Measurements from ENCODE around the gene MEGF11. TPM values are rescaled to one million over a fixed set of nuclear protein-coding genes. Genes with fewer than 3 reads are reported as not detected.

The MEGF11 gene
- polyA plus RNA-seq, 3 donors from 2014 or later, result not detected

- H3K27ac Mint-ChIP-seq, result no peak overlapping the region
Measured at GRCh38 chr15:66126031-66126441, 127.5 kb downstream of the MEGF11 start.

GRCh38 chr15:66124651-66125050 is 128.9 kb downstream of the MEGF11 start:
- Mint-ChIP-seq H3K27ac (no peak overlapping the region), H3K27me3 (ENCODE audit: low read depth in 3 of 3) (peaks cover 3 to 11% (median 5%) of the 10 kb centered on the region in 3 donors), H3K4me3 (no peak overlapping the region), H3K36me3 (no peaks in the 10 kb centered on the region), H3K4me1 (no peaks in the 10 kb centered on the region), H3K9me3 (peaks cover 0 to 1% (median 0%) of the 10 kb centered on the region in 6 donors)
- DNase-seq, result no peak

More at GRCh38 chr15:66126031-66126441, 127.5 kb downstream of the MEGF11 start:
- Mint-ChIP-seq H3K4me1 (no peaks in the 10 kb centered on the region), H3K4me3 (no peak overlapping the region), H3K27me3 (ENCODE audit: low read depth in 3 of 3) (peaks cover 3 to 11% (median 10%) of the 10 kb centered on the region in 3 donors), H3K9me3 (peaks cover 0 to 1% (median 0%) of the 10 kb centered on the region in 6 donors), H3K36me3 (no peaks in the 10 kb centered on the region)
- no peak for DNase-seq

- no peak for DNase-seq
- Mint-ChIP-seq H3K9me3 (no peaks in the 10 kb centered on the region), H3K27ac (no peak overlapping the region), H3K4me3 (no peak overlapping the region), H3K36me3 (no peaks in the 10 kb centered on the region), H3K4me1 (no peaks in the 10 kb centered on the region), H3K27me3 (ENCODE audit: low read depth in 3 of 3) (peaks cover 3 to 11% (median 4%) of the 10 kb centered on the region in 3 donors)
Measured at GRCh38 chr15:66123799-66124198, 129.8 kb downstream of the MEGF11 start.

DNA sequence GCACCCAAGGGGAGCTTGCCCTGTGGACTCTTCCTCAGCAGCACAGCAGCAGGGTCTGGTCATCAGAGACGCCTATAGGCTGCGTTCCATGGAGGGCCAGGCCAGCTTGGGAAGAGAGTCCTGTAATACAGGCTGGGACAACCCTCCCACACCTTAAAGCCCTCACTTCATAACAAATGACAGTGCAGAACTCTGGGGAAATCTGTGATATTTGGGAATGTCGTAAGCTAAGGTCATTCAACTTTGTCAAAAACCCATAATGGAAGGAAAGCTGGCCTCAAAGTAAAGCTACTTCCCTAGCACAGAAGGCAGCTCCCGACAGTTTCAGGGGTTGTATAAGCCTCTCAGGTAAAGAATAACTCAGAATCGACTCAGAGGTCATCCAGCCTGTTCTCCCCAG is 133.1 kb downstream of the MEGF11 start:
- Mint-ChIP-seq H3K4me1 (no peaks in the 10 kb centered on the region), H3K36me3 (no peaks in the 10 kb centered on the region), H3K4me3 (no peak overlapping the region), H3K27ac (no peak overlapping the region), H3K9me3 (no peaks in the 10 kb centered on the region), H3K27me3 (ENCODE audit: low read depth in 3 of 3) (peaks cover 2 to 6% (median 5%) of the 10 kb centered on the region in 3 donors)
- no peak for DNase-seq

DNA sequence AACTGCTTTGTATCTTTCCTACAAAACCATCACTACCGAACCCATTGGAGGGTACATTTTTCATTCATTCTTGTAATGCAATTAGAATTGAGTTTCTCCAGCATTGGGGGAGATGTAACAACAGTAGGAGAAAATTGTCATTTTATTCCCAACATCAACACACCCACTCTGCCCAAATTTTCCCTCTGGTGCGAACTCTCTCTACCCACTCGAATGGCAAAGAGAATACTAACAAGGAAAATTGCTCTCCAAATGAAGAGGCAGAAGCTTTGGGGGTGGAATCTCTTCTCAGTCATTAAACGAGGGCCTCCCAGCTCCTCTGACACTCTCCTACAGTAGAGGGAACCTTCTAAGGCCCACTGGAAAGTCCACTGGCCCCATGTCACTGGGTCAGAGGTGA is 135.7 kb downstream of the MEGF11 start:
- Mint-ChIP-seq H3K4me1 (no peaks in the 10 kb centered on the region), H3K27me3 (ENCODE audit: low read depth in 3 of 3) (peaks cover 0 to 3% (median 0%) of the 10 kb centered on the region in 3 donors), H3K36me3 (no peaks in the 10 kb centered on the region), H3K4me3 (no peak overlapping the region), H3K27ac (no peak overlapping the region), H3K9me3 (peaks cover 0 to 2% (median 0%) of the 10 kb centered on the region in 6 donors)
- DNase-seq, result no peak

GRCh38 chr15:66115568-66116206 is 137.9 kb downstream of the MEGF11 start:
- peak in 2 of 3 donors; percentile 4 to 12 for DNase-seq
- Mint-ChIP-seq H3K9me3 (peaks cover 0 to 2% (median 0%) of the 10 kb centered on the region in 6 donors), H3K36me3 (no peaks in the 10 kb centered on the region), H3K27ac (no peak overlapping the region), H3K27me3 (ENCODE audit: low read depth in 3 of 3) (peaks cover 0 to 3% (median 0%) of the 10 kb centered on the region in 3 donors), H3K4me3 (peak overlapping the region in 1 of 5 donors; percentile 17), H3K4me1 (no peaks in the 10 kb centered on the region)

GRCh38 chr15:66114863-66115425 is 138.6 kb downstream of the MEGF11 start:
- H3K27ac Mint-ChIP-seq, result no peak overlapping the region
- no peak for DNase-seq
- H3K27me3 Mint-ChIP-seq (ENCODE audit: low read depth in 3 of 3), result peaks cover 0 to 3% (median 2%) of the 10 kb centered on the region in 3 donors
- no peaks in the 10 kb centered on the region for H3K36me3 Mint-ChIP-seq
- no peaks in the 10 kb centered on the region for H3K4me1 Mint-ChIP-seq
- no peak overlapping the region for H3K4me3 Mint-ChIP-seq
- H3K9me3 Mint-ChIP-seq, result peaks cover 0 to 2% (median 0%) of the 10 kb centered on the region in 6 donors

GRCh38 chr15:66112388-66112787 is 141.2 kb downstream of the MEGF11 start:
- no peak overlapping the region for H3K27ac Mint-ChIP-seq
- no peak for DNase-seq
- no peak overlapping the region for H3K4me3 Mint-ChIP-seq
- no peaks in the 10 kb centered on the region for H3K4me1 Mint-ChIP-seq
- peaks cover 0 to 6% (median 1%) of the 10 kb centered on the region in 3 donors for H3K27me3 Mint-ChIP-seq (ENCODE audit: low read depth in 3 of 3)
- H3K9me3 Mint-ChIP-seq, result peaks cover 0 to 2% (median 0%) of the 10 kb centered on the region in 6 donors
- H3K36me3 Mint-ChIP-seq, result no peaks in the 10 kb centered on the region

DNA sequence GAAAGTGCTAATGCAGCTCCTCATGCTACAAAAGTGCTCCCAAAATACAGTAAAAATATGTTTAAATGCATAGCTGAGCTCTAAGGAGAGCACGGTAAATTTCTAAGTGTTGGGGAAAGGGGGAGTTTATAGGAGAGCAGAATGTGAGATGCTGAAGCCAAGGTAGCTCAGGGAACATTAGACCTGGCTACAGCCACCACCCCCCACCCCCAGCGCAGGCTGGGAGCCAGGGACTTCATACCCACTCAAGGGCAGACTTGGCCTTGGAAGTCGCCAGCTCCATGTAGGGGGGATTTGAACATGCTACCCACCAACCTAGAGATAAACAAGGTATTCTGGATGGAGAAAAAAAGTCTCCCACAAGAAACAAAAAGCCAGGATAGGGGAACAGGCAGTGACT is 142.2 kb downstream of the MEGF11 start:
- Mint-ChIP-seq H3K4me3 (no peak overlapping the region), H3K36me3 (no peaks in the 10 kb centered on the region), H3K4me1 (no peaks in the 10 kb centered on the region), H3K9me3 (peaks cover 0 to 2% (median 0%) of the 10 kb centered on the region in 6 donors), H3K27me3 (ENCODE audit: low read depth in 3 of 3) (peaks cover 0 to 10% (median 1%) of the 10 kb centered on the region in 3 donors), H3K27ac (no peak overlapping the region)
- no peak for DNase-seq

DNA sequence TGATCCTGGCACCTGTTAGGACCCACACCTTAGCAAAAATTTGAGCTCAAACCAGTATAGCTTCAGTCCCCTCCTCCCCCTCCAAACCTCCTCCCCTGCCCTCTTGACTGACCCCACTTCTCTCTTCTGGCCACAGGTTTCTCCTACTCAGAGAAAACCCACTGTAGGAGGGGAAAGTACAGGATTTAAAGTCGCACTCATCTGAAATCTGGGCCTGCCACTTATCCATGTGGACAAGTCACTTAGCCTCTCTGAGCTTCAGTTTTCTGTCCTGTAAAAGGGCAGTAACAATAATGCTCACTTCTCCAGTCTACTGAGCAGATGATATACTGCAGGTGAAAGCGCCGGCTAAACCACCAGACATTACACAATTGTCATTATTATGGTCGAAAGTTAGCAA is 142.7 kb downstream of the MEGF11 start:
- H3K27ac Mint-ChIP-seq, result no peak overlapping the region
- H3K27me3 Mint-ChIP-seq (ENCODE audit: low read depth in 3 of 3), result peaks cover 0 to 13% (median 1%) of the 10 kb centered on the region in 3 donors
- no peak for DNase-seq
- H3K36me3 Mint-ChIP-seq, result no peaks in the 10 kb centered on the region
- H3K4me1 Mint-ChIP-seq, result no peaks in the 10 kb centered on the region
- H3K4me3 Mint-ChIP-seq, result no peak overlapping the region
- peaks cover 0 to 2% (median 0%) of the 10 kb centered on the region in 6 donors for H3K9me3 Mint-ChIP-seq

- no peak for DNase-seq
- Mint-ChIP-seq H3K4me1 (no peaks in the 10 kb centered on the region), H3K27me3 (ENCODE audit: low read depth in 3 of 3) (peaks cover 0 to 13% (median 1%) of the 10 kb centered on the region in 3 donors), H3K36me3 (no peaks in the 10 kb centered on the region), H3K27ac (no peak overlapping the region), H3K9me3 (no peaks in the 10 kb centered on the region), H3K4me3 (no peak overlapping the region)
Measured at GRCh38 chr15:66109826-66110225, 143.7 kb downstream of the MEGF11 start.

GRCh38 chr15:66108483-66109265 is 144.9 kb downstream of the MEGF11 start:
- no peak for DNase-seq
- H3K4me3 Mint-ChIP-seq, result no peak overlapping the region
- no peaks in the 10 kb centered on the region for H3K9me3 Mint-ChIP-seq
- H3K27me3 Mint-ChIP-seq (ENCODE audit: low read depth in 3 of 3), result peaks cover 0 to 13% (median 1%) of the 10 kb centered on the region in 3 donors
- H3K4me1 Mint-ChIP-seq, result no peaks in the 10 kb centered on the region
- H3K27ac Mint-ChIP-seq, result no peak overlapping the region
- no peaks in the 10 kb centered on the region for H3K36me3 Mint-ChIP-seq

DNA sequence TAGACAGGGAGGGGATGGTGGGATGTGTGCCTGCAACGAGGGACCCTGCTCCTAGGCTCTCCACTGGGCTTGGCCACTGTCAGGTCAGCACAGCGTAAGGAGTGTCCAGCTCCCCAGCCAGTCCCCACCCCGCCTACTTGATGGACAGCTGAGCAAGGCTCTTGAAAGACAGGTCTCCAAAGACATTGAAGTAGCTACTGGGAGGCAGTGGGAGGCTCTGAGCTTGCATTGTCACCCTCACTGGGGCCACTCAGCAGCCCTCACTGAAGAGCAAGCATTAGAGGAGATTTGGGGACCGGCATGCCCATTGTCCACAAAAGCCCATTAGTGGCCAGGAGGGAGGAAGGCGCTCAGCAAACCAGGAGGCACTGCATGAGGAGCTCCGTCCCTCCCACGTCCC is 146.5 kb downstream of the MEGF11 start:
- Mint-ChIP-seq H3K27ac (no peak overlapping the region), H3K36me3 (no peaks in the 10 kb centered on the region), H3K4me3 (no peak overlapping the region), H3K4me1 (no peaks in the 10 kb centered on the region), H3K27me3 (ENCODE audit: low read depth in 3 of 3) (peaks cover 1 to 15% (median 2%) of the 10 kb centered on the region in 3 donors), H3K9me3 (no peaks in the 10 kb centered on the region)
- no peak for DNase-seq

All from immature natural killer cell (primary cell).